Keratinocyte (primary cell): ENCODE measurements around the gene MET.

Experiments
- EZH2 ChIP-seq: IDR thresholded peaks from one replicate; pipeline ENCODE4 v1.6.1; 2012; ENCODE audit warnings: inconsistent platforms, mild to moderate bottlenecking, low read length, moderate library complexity
- TF ChIP-seq, protein P1 (sequence below), 3 experiments: IDR thresholded peaks in 1 of 3; conservative IDR thresholded peaks in 1 of 3; optimal IDR thresholded peaks in 1 of 3; 2 replicates in 2 of 3; 3 replicates in 1 of 3; pipeline versions ENCODE3 to v1.5.1; 2011; ENCODE audit warnings: low read length in 3 of 3, mild to moderate bottlenecking in 3 of 3, moderate library complexity in 2 of 3, control low read depth in 1 of 3, inconsistent platforms in 1 of 3; ENCODE audit not compliant: insufficient read depth in 2 of 3; ENCODE audit errors: extremely low read depth in 1 of 3

DNA sequence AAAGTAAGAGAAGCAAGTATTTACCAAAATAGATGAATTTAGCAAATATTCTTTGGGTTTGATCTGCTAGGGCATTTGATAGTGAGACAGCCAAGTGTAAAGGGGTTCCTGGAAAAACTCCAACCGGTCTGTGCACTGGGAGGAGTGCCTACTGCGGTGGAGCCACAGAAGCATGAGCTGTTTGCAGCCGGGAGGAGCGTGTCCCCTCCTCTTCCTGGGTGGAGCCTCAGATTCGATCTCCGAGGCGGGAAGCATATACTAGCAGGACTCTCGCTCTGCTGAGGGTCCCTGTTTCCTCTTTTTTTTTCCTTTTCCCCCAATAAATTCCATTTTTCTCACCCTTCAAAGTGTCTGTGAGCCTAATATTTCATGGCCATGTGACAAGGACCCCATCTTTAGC lies 45.1 kb upstream of the MET start:
- TF ChIP-seq, protein P1, sequence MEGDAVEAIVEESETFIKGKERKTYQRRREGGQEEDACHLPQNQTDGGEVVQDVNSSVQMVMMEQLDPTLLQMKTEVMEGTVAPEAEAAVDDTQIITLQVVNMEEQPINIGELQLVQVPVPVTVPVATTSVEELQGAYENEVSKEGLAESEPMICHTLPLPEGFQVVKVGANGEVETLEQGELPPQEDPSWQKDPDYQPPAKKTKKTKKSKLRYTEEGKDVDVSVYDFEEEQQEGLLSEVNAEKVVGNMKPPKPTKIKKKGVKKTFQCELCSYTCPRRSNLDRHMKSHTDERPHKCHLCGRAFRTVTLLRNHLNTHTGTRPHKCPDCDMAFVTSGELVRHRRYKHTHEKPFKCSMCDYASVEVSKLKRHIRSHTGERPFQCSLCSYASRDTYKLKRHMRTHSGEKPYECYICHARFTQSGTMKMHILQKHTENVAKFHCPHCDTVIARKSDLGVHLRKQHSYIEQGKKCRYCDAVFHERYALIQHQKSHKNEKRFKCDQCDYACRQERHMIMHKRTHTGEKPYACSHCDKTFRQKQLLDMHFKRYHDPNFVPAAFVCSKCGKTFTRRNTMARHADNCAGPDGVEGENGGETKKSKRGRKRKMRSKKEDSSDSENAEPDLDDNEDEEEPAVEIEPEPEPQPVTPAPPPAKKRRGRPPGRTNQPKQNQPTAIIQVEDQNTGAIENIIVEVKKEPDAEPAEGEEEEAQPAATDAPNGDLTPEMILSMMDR (optimal IDR thresholded peaks at IDR 0.05 in 1 of 3, IDR thresholded peaks at IDR 0.05 in 1 of 3, conservative IDR thresholded peaks at IDR 0.05 in 1 of 3; ENCODE audit: extremely low read depth in 1 of 3, insufficient read depth in 2 of 3, low read length in 3 of 3), result no peak
- TF ChIP-seq EZH2, result no peak
